GM23338 (cell line): ENCODE measurements around the gene APC. TPM values are rescaled to one million over a fixed set of nuclear protein-coding genes. Genes with fewer than 3 reads are reported as not detected.

Experiments used
- ETS1 ChIP-seq: IDR thresholded peaks from 2 replicates; pipeline ENCODE4 v1.6.1; 2016; ENCODE audit warnings: antibody characterized with exemption
- EZH2phosphoT487 ChIP-seq: fragments of 200-600 bp; sonication (generic); IDR thresholded peaks from one replicate; pipeline ENCODE4 v1.8.1; 2018; ENCODE audit warnings: antibody characterized with exemption; ENCODE audit not compliant: unreplicated experiment
- JUNB ChIP-seq: IDR thresholded peaks from one replicate; pipeline ENCODE4 v1.6.1; 2016; ENCODE audit warnings: antibody characterized with exemption; ENCODE audit not compliant: unreplicated experiment
- NANOG ChIP-seq: IDR thresholded peaks from 2 replicates; pipeline ENCODE4 v1.6.1; 2016; ENCODE audit warnings: antibody characterized with exemption, borderline replicate concordance
- POLR2AphosphoS5 ChIP-seq: IDR thresholded peaks from 2 replicates; pipeline ENCODE4 v1.6.1; 2016; ENCODE audit warnings: antibody characterized with exemption, low read depth
- REST ChIP-seq: IDR thresholded peaks from one replicate; pipeline ENCODE4 v1.6.1; 2018; ENCODE audit warnings: antibody characterized with exemption; ENCODE audit not compliant: unreplicated experiment
- ZNF114 ChIP-seq: fragments of 250-450 bp; sonication (Bioruptor Pico); IDR thresholded peaks from 2 replicates; pipeline ENCODE4 v1.5.0; 2020; ENCODE audit warnings: mild to moderate bottlenecking, moderate library complexity
- ZNF331 ChIP-seq: fragments of 250-450 bp; sonication (Bioruptor Pico); IDR thresholded peaks from 2 replicates; pipeline ENCODE4 v1.5.0; 2020; ENCODE audit warnings: low read depth, mild to moderate bottlenecking, moderate library complexity
- ZNF462 ChIP-seq: fragments of 250-450 bp; sonication (Bioruptor Pico); IDR thresholded peaks from 2 replicates; pipeline ENCODE4 v1.5.0; 2020; ENCODE audit warnings: mild to moderate bottlenecking, moderate library complexity
- polyA plus RNA-seq: library from polyadenylated mRNA; unstranded; fragments of >200 nt; fragmentation: Nextera tagmentation; extraction: Ambion mirVana; gene quantifications from 2 replicates; pipeline ENCODE4 v1.2.1, GENCODE V29; 2016
- total RNA-seq: library from RNA; depleted of rRNA; stranded (reverse); fragments of >200 nt; shearing (Covaris generic); gene quantifications from 2 replicates; pipeline ENCODE4 v1.2.3, GENCODE V29; 2014

The APC gene
- total and polyA plus RNA-seq, 2 experiments from 2014 or later: 42.4 to 62.9 TPM

DNA sequence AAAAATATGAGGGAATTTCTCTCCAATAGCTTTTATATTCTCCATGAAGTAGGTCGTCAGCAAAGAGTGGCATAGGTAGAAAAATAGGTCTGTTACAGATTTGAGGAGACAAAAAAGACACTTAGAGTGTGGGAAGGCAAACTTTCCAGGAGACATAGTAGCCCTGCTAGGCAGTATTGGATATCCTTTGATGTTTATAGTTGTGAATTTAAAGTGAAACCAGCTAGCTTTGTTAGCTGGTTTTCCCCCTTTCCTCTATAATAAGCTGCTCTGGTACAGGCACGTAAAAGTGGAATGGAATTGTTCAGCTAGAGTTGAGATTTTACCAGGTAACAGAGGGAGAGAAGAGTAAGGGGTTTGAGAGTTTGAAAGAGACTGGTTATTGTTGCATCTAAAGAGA lies 17.1 kb upstream of the APC start (continued):
- no peak for TF ChIP-seq ZNF462 (CRISPR knock-in tag)
- no peak for TF ChIP-seq ZNF114 (CRISPR knock-in tag)
- TF ChIP-seq POLR2AphosphoS5: no peak
- TF ChIP-seq ETS1: no peak
- TF ChIP-seq NANOG: no peak
- no peak for TF ChIP-seq REST
- no peak for TF ChIP-seq JUNB
- TF ChIP-seq ZNF331: no peak
- TF ChIP-seq EZH2phosphoT487: no peak
